ENCODE measurements around the gene C9orf85. TPM values are rescaled to one million over a fixed set of nuclear protein-coding genes. Genes with fewer than 3 reads are reported as not detected.

Gene C9orf85
- total and polyA plus RNA-seq, 7 donors: 5.5 to 13.7 (median 8.5) TPM

- Histone ChIP-seq H3K27ac (peak overlapping the region; percentile 84), H3K9me3 (no peaks in the 10 kb centered on the region), H3K27me3 (ENCODE audit: insufficient read depth in 3 of 3, low read length in 2 of 3) (no peaks in the 10 kb centered on the region), H3K36me3 (ENCODE audit: insufficient read depth in 1 of 2, low read depth in 1 of 2) (no peaks in the 10 kb centered on the region), H3K4me3 (peak overlapping the region; percentile 27), H3K4me1 (peaks cover 27% of the 10 kb centered on the region)
- 20 to 25% (median 21%) methylated on average over 5 of the region's 5 CpGs for WGBS, 3 donors
- no peak for TF ChIP-seq CTCF (IDR thresholded peaks at IDR 0.05)
- intact Hi-C loops (cut with DNase I): loop anchor here (5.0 to 10.0 kb wide), 2 partner anchors 68 to 594 kb away; partner anchors contain the start of genes ABHD17B (in 1 of the 2) and C9orf85 (in 1 of the 2)
- peak in 3 of 4 donors; percentile 21 to 57 (median 45) for ATAC-seq
- no peak for DNase-seq
Observed at GRCh38 chr9:71980266-71981190, 69.1 kb downstream of the C9orf85 start.

GRCh38 chr9:71981944-71982343, 70.5 kb downstream of the C9orf85 start:
- 63 to 67% (median 66%) methylated on average over 2 of the region's 2 CpGs for WGBS, 3 donors
- intact Hi-C loops (cut with DNase I): loop anchor here (5.0 to 10.0 kb wide), 2 partner anchors 70 to 593 kb away; partner anchors contain the start of genes ABHD17B (in 1 of the 2) and C9orf85 (in 1 of the 2)
- no peaks in the 10 kb centered on the region for H3K27me3 ChIP-seq (ENCODE audit: insufficient read depth in 3 of 3, low read length in 2 of 3)

GRCh38 chr9:71984403-71984802, 73.0 kb downstream of the C9orf85 start:
- 23 to 30% (median 28%) methylated on average over 2 of the region's 2 CpGs for WGBS, 3 donors
- Histone ChIP-seq H3K4me1 (peaks cover 27% of the 10 kb centered on the region), H3K9me3 (no peaks in the 10 kb centered on the region), H3K4me3 (no peak overlapping the region), H3K27ac (peak overlapping the region; percentile 59), H3K36me3 (ENCODE audit: insufficient read depth in 1 of 2, low read depth in 1 of 2) (no peaks in the 10 kb centered on the region), H3K27me3 (ENCODE audit: insufficient read depth in 3 of 3, low read length in 2 of 3) (no peaks in the 10 kb centered on the region)
- ATAC-seq (peak; percentile 97 to 100 (median 99)), DNase-seq (peak; percentile 68 to 92)
- intact Hi-C loops (cut with DNase I): loop anchor here (5.0 to 10.0 kb wide), 2 partner anchors 72 to 590 kb away; partner anchors contain the start of genes ABHD17B (in 1 of the 2) and C9orf85 (in 1 of the 2)
- TF ChIP-seq CTCF (IDR thresholded peaks at IDR 0.05): no peak

More at GRCh38 chr9:71981944-71982343, 70.5 kb downstream of the C9orf85 start:
- peaks cover 27% of the 10 kb centered on the region for H3K4me1 ChIP-seq
- no peak overlapping the region for H3K4me3 ChIP-seq
- TF ChIP-seq CTCF (IDR thresholded peaks at IDR 0.05): no peak
- ATAC-seq: no peak
- no peaks in the 10 kb centered on the region for H3K9me3 ChIP-seq
- no peak for DNase-seq
- H3K36me3 ChIP-seq (ENCODE audit: insufficient read depth in 1 of 2, low read depth in 1 of 2): no peaks in the 10 kb centered on the region
- no peak overlapping the region for H3K27ac ChIP-seq

GRCh38 chr9:71984831-71985281, 73.4 kb downstream of the C9orf85 start:
- peak; percentile 69 to 82 (median 82) for ATAC-seq
- Histone ChIP-seq H3K36me3 (ENCODE audit: insufficient read depth in 1 of 2, low read depth in 1 of 2) (no peaks in the 10 kb centered on the region), H3K27me3 (ENCODE audit: insufficient read depth in 3 of 3, low read length in 2 of 3) (no peaks in the 10 kb centered on the region), H3K4me3 (no peak overlapping the region), H3K9me3 (no peaks in the 10 kb centered on the region), H3K4me1 (peaks cover 27% of the 10 kb centered on the region), H3K27ac (peak overlapping the region; percentile 59)
- TF ChIP-seq CTCF (IDR thresholded peaks at IDR 0.05): no peak
- intact Hi-C loops (cut with DNase I): loop anchor here (5.0 to 10.0 kb wide), 2 partner anchors 73 to 590 kb away; partner anchors contain the start of genes ABHD17B (in 1 of the 2) and C9orf85 (in 1 of the 2)
- WGBS, 3 donors: 56 to 70% (median 61%) methylated on average over 7 of the region's 7 CpGs
- DNase-seq: no peak

Data from psoas muscle (tissue), 8 donors.